ENCODE results near the gene PTPRN2. TPM values are rescaled to one million over a fixed set of nuclear protein-coding genes. Genes with fewer than 3 reads are reported as not detected.

PTPRN2 gene
- total RNA-seq, 1 experiment from 2014 or later: 2.1 TPM

DNA sequence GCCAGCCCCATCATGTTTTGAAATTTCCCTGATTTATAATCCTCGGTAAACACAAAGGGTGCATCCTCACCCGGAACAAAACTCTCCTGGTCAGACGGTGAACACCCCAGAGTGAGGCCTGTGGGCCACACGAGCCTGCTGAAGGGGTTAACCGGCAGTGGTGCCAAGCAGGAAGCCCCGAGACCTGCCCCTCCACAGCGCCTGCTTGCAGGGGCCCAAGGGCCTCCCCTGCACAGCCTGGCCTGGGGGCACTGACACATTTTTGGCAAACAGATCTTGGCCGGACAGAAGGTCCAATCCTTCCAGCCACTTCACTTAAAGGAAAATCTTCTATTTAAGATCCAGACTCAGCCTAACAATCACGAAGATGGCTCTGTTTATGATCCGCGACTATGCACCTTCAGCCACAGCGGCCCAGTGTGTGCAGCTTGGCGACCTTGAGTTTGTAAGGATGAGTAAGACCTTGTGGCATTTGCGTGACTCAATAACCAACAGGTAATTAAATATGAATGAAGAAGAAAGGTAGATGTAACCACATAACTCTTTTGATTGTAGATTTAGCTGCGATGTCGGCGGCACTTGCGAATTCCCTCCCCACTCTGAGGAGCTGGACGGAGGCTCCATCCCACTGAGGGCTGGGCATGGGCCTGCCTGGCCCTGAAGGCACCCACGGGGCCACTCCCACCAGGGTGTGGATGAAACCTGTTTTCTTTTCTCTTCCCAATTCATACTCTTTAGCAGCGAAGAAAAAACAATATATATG, 922.6 kb downstream of the PTPRN2 start:
- H3K9ac ChIP-seq (ENCODE audit: low read length): peak overlapping the region; percentile 39; the same call in 1 of the 2 replicates
- no peak overlapping the region for H2AFZ ChIP-seq (ENCODE audit: low read depth, low read length, poor library complexity, severe bottlenecking)
- ChIA-PET RAD21 (ENCODE audit: low non-redundant PET in 1 of 2, low total read pairs in 2 of 2, uncharacterized antibody in 2 of 2, unreplicated experiment in 2 of 2) (no interaction called here), CTCF (no interaction called here), POLR2A (no interaction called here)
- H3K27ac ChIP-seq (ENCODE audit: low read depth, low read length): peak overlapping the region; percentile 37
- no peaks in the 10 kb centered on the region for H3K9me2 ChIP-seq (ENCODE audit: insufficient read depth)
- peaks cover 7 to 33% of the 10 kb centered on the region in 2 experiments for H3K4me1 ChIP-seq (ENCODE audit: control insufficient read depth in 1 of 2, insufficient read depth in 2 of 2, low read length in 2 of 2)
- 0 out of 2 replicates have a peak, but pooled peaks have one; percentile 15 for TF ChIP-seq SRF (IDR thresholded peaks at IDR 0.05; ENCODE audit: low read depth)
- no peak for TF ChIP-seq EZH2phosphoT487 (IDR thresholded peaks at IDR 0.05; ENCODE audit: borderline replicate concordance)
- peak; percentile 89 for TF ChIP-seq FOSL1 (IDR thresholded peaks at IDR 0.05; ENCODE audit: low read depth)
- TF ChIP-seq SIN3A (IDR thresholded peaks at IDR 0.05; ENCODE audit: low read depth): no peak
- no peak; the same call in 1 of the 2 replicates for TF ChIP-seq ZFX (IDR thresholded peaks at IDR 0.05)
- peak; percentile 63; the same call in 1 of the 2 replicates for TF ChIP-seq SP1 (IDR thresholded peaks at IDR 0.05; ENCODE audit: low read depth)
- TF ChIP-seq CEBPB (IDR thresholded peaks at IDR 0.05; ENCODE audit: low read depth): peak; percentile 67
- no peak for TF ChIP-seq ZNF274 (IDR thresholded peaks at IDR 0.05; ENCODE audit: low read depth, low read length)
- TF ChIP-seq TCF7L2 (IDR thresholded peaks at IDR 0.05; ENCODE audit: borderline replicate concordance, extremely low read depth, insufficient read depth, insufficient read length): peak; percentile 84
- peak; percentile 80 for TF ChIP-seq CBX3 (IDR thresholded peaks at IDR 0.05; ENCODE audit: low read depth)
- TF ChIP-seq, protein P1, sequence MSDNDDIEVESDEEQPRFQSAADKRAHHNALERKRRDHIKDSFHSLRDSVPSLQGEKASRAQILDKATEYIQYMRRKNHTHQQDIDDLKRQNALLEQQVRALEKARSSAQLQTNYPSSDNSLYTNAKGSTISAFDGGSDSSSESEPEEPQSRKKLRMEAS (IDR thresholded peaks at IDR 0.05): no peak
- TF ChIP-seq JUND (IDR thresholded peaks at IDR 0.05): peak; percentile 81
- TF ChIP-seq, protein P2, sequence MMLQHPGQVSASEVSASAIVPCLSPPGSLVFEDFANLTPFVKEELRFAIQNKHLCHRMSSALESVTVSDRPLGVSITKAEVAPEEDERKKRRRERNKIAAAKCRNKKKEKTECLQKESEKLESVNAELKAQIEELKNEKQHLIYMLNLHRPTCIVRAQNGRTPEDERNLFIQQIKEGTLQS (IDR thresholded peaks at IDR 0.05): no peak
- TF ChIP-seq EZH2 (IDR thresholded peaks at IDR 0.05): no peak
- H3K36me3 ChIP-seq (ENCODE audit: control insufficient read depth in 1 of 2, insufficient read depth in 2 of 2, low read length in 2 of 2): no peaks in the 10 kb centered on the region
- H3K4me3 ChIP-seq (replicated peaks in 1 of 2; ENCODE audit: low read depth in 1 of 2, low read length in 2 of 2): peak overlapping the region in 1 of 2 experiments; percentile 22; a peak in 2 of 4 replicates
- H4K20me1 ChIP-seq (ENCODE audit: insufficient read depth): no peaks in the 10 kb centered on the region
- no TSS peak for BruUV-seq (replicated peaks)
- peaks cover 7% of the 10 kb centered on the region; the same call in 1 of the 2 replicates for H3K79me2 ChIP-seq (ENCODE audit: insufficient read depth, low read length)
- H3K9me3 ChIP-seq (ENCODE audit: control insufficient read depth in 1 of 2, insufficient read depth in 1 of 2, low read depth in 1 of 2, low read length in 2 of 2): no peaks in the 10 kb centered on the region
- H3K4me2 ChIP-seq (ENCODE audit: low read length): peak overlapping the region; percentile 68
- DNase-seq (ENCODE audit: low read depth, low spot score): peak; percentile 63
- no peaks in the 10 kb centered on the region for H3K27me3 ChIP-seq (ENCODE audit: insufficient read depth, low read length)
- ATAC-seq: peak; percentile 87
- intact Hi-C loops (cut with micrococcal nuclease): loop anchor here (2.0 kb wide), 1 partner anchor 100 kb away; no protein-coding TSS in a partner anchor
